Neuron (in vitro differentiated cells): ENCODE results near the gene DOCK2.

Source experiments
- H2AFZ ChIP-seq: one replicate; pipeline ENCODE4 v1.6.1; 2013; ENCODE audit warnings: low read depth, mild to moderate bottlenecking, inconsistent platforms, low read length, moderate library complexity
- H3K27me3 ChIP-seq: one replicate; pipeline ENCODE4 v1.6.1; 2013; ENCODE audit warnings: low read length; ENCODE audit not compliant: insufficient read depth
- H3K36me3 ChIP-seq: one replicate; pipeline ENCODE4 v1.6.1; 2013; ENCODE audit warnings: low read length; ENCODE audit not compliant: insufficient read depth
- H3K4me1 ChIP-seq: one replicate; pipeline ENCODE4 v1.6.1; 2013; ENCODE audit warnings: low read length; ENCODE audit not compliant: insufficient read depth
- H3K4me3 ChIP-seq: 2 replicates; pipeline ENCODE4 v1.5.1; 2013; ENCODE audit warnings: mild to moderate bottlenecking, low read length, moderate library complexity
- H3K9me3 ChIP-seq: one replicate; pipeline ENCODE4 v1.6.1; 2013; ENCODE audit warnings: low read length

The DOCK2 gene

GRCh38 chr5:169874621-169875020, 237.5 kb downstream of the DOCK2 start:
- Histone ChIP-seq H3K27me3 (peaks cover 3% of the 10 kb centered on the region), H3K4me3 (no peak overlapping the region), H3K9me3 (no peaks in the 10 kb centered on the region), H2AFZ (no peak overlapping the region), H3K4me1 (no peaks in the 10 kb centered on the region), H3K36me3 (no peaks in the 10 kb centered on the region)

DNA sequence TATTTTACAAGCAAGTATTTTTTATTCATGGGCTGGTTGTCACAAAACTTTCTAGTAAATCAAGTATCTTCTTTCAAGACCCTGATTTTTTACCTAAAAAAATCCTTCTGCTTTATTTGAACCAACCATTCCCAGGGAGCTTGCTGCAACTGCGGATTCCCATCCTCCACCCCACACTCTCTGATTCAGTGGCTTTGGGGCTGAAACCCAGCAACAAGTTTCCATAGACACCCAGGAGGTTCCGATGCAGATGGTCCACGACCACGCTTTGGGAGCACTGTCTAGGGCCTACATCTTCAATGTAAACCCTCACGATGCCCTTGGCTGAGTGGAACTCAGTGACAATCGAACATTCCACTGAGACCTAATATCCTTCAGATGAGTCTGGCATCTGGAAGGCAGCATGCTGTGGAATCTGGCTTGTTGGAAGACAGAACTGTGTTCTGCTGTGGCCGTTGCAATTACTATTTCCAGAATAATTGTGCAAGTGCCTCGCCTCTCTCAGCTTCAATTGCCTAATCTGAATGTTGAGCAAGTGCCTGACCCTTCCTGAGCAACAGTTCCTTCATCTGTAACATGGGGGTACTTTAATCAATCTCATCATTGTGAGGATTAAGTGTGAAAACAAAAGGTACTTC, 238.1 kb downstream of the DOCK2 start:
- Histone ChIP-seq H3K9me3 (no peaks in the 10 kb centered on the region), H3K4me3 (no peak overlapping the region), H3K36me3 (no peaks in the 10 kb centered on the region), H3K4me1 (no peaks in the 10 kb centered on the region), H2AFZ (no peak overlapping the region), H3K27me3 (peaks cover 3% of the 10 kb centered on the region)

GRCh38 chr5:169875731-169876130, 238.7 kb downstream of the DOCK2 start:
- Histone ChIP-seq H2AFZ (no peak overlapping the region), H3K36me3 (no peaks in the 10 kb centered on the region), H3K4me3 (no peak overlapping the region), H3K4me1 (no peaks in the 10 kb centered on the region), H3K9me3 (no peaks in the 10 kb centered on the region), H3K27me3 (peaks cover 3% of the 10 kb centered on the region)

GRCh38 chr5:169876386-169876785, 239.3 kb downstream of the DOCK2 start:
- H3K4me3 ChIP-seq = no peak overlapping the region
- no peaks in the 10 kb centered on the region for H3K36me3 ChIP-seq
- H3K4me1 ChIP-seq = no peaks in the 10 kb centered on the region

DNA sequence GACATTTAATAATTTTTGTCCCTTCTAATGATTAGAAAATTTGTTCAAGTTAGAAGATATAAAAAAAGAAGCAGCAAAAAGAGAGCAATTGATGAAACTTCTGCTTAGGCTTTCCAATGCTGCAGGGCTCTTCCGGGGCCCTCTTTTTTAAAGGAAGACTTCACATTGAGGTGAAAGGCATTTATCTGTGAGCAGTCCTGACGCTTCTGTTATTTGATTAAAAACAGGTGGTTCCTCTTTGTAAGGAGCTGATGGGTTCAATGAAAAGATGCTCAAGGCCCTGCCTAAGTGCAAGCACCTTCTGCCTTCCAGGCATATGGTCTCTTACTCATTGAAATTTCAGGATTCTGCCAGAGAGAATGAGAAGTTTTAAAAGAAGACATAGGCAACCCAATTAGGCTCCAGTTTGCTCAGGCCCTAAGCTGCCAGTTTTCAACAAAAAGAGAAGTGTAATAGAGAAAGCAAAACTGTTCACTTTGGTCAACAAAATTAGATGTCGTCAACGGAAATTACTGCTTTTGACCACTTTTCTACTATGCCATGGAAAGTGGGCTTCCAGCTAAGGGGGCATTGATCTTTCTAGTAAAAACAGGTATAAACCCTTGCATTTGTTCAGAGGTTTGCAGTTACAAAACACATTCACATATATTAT, 243.1 kb downstream of the DOCK2 start:
- Histone ChIP-seq H3K4me1 (no peaks in the 10 kb centered on the region), H2AFZ (no peak overlapping the region), H3K4me3 (no peak overlapping the region), H3K27me3 (peaks cover 3% of the 10 kb centered on the region), H3K9me3 (no peaks in the 10 kb centered on the region), H3K36me3 (no peaks in the 10 kb centered on the region)

More at GRCh38 chr5:169876386-169876785, 239.3 kb downstream of the DOCK2 start:
- no peaks in the 10 kb centered on the region for H3K9me3 ChIP-seq
- H2AFZ ChIP-seq = no peak overlapping the region
- peaks cover 3% of the 10 kb centered on the region for H3K27me3 ChIP-seq

DNA sequence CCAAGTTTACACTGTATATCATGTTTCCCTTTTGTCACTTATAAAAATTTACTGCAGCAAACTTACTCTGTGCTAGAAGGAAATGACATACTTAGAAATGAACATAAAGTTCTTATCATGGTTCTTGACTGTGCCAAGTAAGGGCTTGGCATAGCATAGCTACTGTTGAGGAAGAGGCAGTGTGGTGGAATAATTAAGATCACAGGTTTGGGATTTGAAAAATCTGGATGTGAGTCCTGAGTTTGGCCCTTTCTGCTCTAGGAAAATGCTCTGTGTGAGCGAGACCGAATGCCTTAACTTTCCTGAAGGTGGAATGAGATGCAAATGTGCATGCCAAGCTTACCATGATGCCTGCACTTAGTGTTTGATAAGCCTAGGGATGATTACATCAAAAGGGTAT, 243.7 kb downstream of the DOCK2 start:
- Histone ChIP-seq H2AFZ (no peak overlapping the region), H3K36me3 (no peaks in the 10 kb centered on the region), H3K4me1 (no peaks in the 10 kb centered on the region), H3K4me3 (no peak overlapping the region), H3K9me3 (no peaks in the 10 kb centered on the region), H3K27me3 (peaks cover 3% of the 10 kb centered on the region)

GRCh38 chr5:169881702-169882303, 244.7 kb downstream of the DOCK2 start:
- H3K4me1 ChIP-seq = no peaks in the 10 kb centered on the region
- H3K36me3 ChIP-seq = no peaks in the 10 kb centered on the region
- H3K27me3 ChIP-seq = peaks cover 3% of the 10 kb centered on the region
- H2AFZ ChIP-seq = no peak overlapping the region
- no peaks in the 10 kb centered on the region for H3K9me3 ChIP-seq
- H3K4me3 ChIP-seq = no peak overlapping the region

- H3K36me3 ChIP-seq = no peaks in the 10 kb centered on the region
- H3K27me3 ChIP-seq = no peaks in the 10 kb centered on the region
- no peaks in the 10 kb centered on the region for H3K9me3 ChIP-seq
- H2AFZ ChIP-seq = no peak overlapping the region
- H3K4me1 ChIP-seq = no peaks in the 10 kb centered on the region
- H3K4me3 ChIP-seq = no peak overlapping the region
These were observed 249.0 kb downstream of the DOCK2 start for GRCh38 chr5:169886033-169886432.

- Histone ChIP-seq H3K27me3 (no peaks in the 10 kb centered on the region), H2AFZ (no peak overlapping the region), H3K4me1 (no peaks in the 10 kb centered on the region), H3K4me3 (no peak overlapping the region), H3K36me3 (no peaks in the 10 kb centered on the region), H3K9me3 (no peaks in the 10 kb centered on the region)
These were observed 249.6 kb downstream of the DOCK2 start for GRCh38 chr5:169886677-169887076.

DNA sequence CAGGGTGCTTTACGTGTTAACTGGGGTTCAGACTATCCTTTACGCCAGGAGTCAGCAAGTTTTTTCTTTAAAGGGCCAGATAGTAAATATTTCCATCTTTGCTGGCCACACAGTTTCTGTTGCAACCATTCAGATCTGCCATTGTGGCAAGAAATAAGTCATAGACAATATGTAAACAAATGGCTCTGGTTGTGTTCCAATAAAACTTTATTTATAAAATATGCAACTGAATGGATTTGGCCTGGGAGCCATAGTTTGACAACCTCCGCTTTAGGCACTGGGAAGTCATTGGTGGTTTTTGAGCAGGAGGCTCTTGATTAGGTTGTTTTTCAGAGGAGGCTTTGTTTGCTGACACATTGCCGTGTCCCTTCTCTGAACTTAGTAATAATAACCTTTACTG, 252.5 kb downstream of the DOCK2 start:
- no peaks in the 10 kb centered on the region for H3K36me3 ChIP-seq
- H2AFZ ChIP-seq = no peak overlapping the region
- no peaks in the 10 kb centered on the region for H3K27me3 ChIP-seq
- no peaks in the 10 kb centered on the region for H3K9me3 ChIP-seq
- no peak overlapping the region for H3K4me3 ChIP-seq
- no peaks in the 10 kb centered on the region for H3K4me1 ChIP-seq

- Histone ChIP-seq H3K27me3 (no peaks in the 10 kb centered on the region), H3K4me1 (no peaks in the 10 kb centered on the region), H2AFZ (no peak overlapping the region), H3K9me3 (no peaks in the 10 kb centered on the region), H3K4me3 (no peak overlapping the region), H3K36me3 (no peaks in the 10 kb centered on the region)
These were observed 255.9 kb downstream of the DOCK2 start for GRCh38 chr5:169893010-169893409.

- Histone ChIP-seq H3K4me3 (no peak overlapping the region), H2AFZ (no peak overlapping the region), H3K36me3 (no peaks in the 10 kb centered on the region), H3K4me1 (no peaks in the 10 kb centered on the region), H3K27me3 (no peaks in the 10 kb centered on the region), H3K9me3 (no peaks in the 10 kb centered on the region)
These were observed 256.5 kb downstream of the DOCK2 start for GRCh38 chr5:169893571-169893970.

- Histone ChIP-seq H3K36me3 (no peaks in the 10 kb centered on the region), H3K4me3 (no peak overlapping the region), H3K4me1 (no peaks in the 10 kb centered on the region), H3K9me3 (no peaks in the 10 kb centered on the region), H3K27me3 (no peaks in the 10 kb centered on the region), H2AFZ (no peak overlapping the region)
These were observed 258.9 kb downstream of the DOCK2 start for GRCh38 chr5:169895926-169896325.
